H1 (cell line): Measurements from ENCODE around the gene RPP25L.

ENCODE experiments used
- EZH2 ChIP-seq: fragments of 200-600 bp; sonication (generic); IDR thresholded peaks from 2 replicates; pipeline ENCODE4 v1.7.1; 2012; ENCODE audit warnings: low read depth, mild to moderate bottlenecking, moderate library complexity, low read length, inconsistent platforms; ENCODE audit not compliant: severe bottlenecking
- POLR2A ChIP-seq, 2 experiments: IDR thresholded peaks; 1 replicate in 1 of 2; 2 replicates in 1 of 2; pipeline ENCODE4 v1.6.1; 2011; ENCODE audit warnings: low read depth in 2 of 2, low read length in 2 of 2, mild to moderate bottlenecking in 2 of 2; ENCODE audit errors: control extremely low read depth in 1 of 2
- TF ChIP-seq, protein P1 (sequence below): IDR thresholded peaks from 2 replicates; pipeline ENCODE4 v1.6.1; 2012; ENCODE audit warnings: inconsistent platforms

DNA sequence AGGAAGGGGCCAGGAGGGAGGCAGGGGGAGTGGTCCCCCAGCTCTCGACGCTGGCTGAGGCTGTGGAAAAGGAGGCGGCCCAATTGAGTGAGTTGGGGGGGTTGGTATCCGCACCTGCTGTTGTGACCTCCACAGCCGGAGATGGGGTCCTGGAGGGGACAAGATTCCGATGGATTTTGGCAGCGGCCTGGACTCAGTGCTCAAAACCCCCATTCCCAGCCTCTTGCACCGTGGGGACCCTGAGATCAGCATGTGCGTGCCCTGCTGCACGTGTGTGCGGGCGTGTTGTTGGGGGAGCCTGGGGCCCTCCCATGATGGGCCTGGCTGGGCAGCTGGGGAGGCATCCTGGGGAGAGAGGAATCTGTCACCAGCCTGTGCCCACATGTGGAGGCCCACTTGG lies 37.3 kb downstream of the RPP25L start:
- TF ChIP-seq, protein P1, sequence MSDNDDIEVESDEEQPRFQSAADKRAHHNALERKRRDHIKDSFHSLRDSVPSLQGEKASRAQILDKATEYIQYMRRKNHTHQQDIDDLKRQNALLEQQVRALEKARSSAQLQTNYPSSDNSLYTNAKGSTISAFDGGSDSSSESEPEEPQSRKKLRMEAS, result no peak
- TF ChIP-seq POLR2A (IDR thresholded peaks at IDR 0.05; ENCODE audit: control extremely low read depth in 1 of 2, low read depth in 2 of 2, low read length in 2 of 2) (no peak), EZH2 (no peak)
